ENCODE measurements around the gene QSOX1.

The QSOX1 gene

GRCh38 chr1:180249725-180250498, 95.2 kb downstream of the QSOX1 start:
- no peak overlapping the region for H3K27ac Mint-ChIP-seq

GRCh38 chr1:180250499-180250770, 95.8 kb downstream of the QSOX1 start:
- no peak overlapping the region for H3K4me3 Mint-ChIP-seq

More at GRCh38 chr1:180249725-180250498, 95.2 kb downstream of the QSOX1 start:
- H3K4me1 Mint-ChIP-seq = no peaks in the 10 kb centered on the region
- no peaks in the 10 kb centered on the region for H3K9me3 Mint-ChIP-seq
- H3K36me3 Mint-ChIP-seq = no peaks in the 10 kb centered on the region
- peaks cover 77% of the 10 kb centered on the region for H3K27me3 Mint-ChIP-seq
- no peak for ATAC-seq
- no peak overlapping the region for H3K4me3 Mint-ChIP-seq

GRCh38 chr1:180250883-180251509, 96.3 kb downstream of the QSOX1 start:
- H3K36me3 Mint-ChIP-seq = no peaks in the 10 kb centered on the region
- peaks cover 72% of the 10 kb centered on the region for H3K27me3 Mint-ChIP-seq
- no peaks in the 10 kb centered on the region for H3K4me1 Mint-ChIP-seq
- no peaks in the 10 kb centered on the region for H3K9me3 Mint-ChIP-seq
- no peak overlapping the region for H3K4me3 Mint-ChIP-seq
- no peak overlapping the region for H3K27ac Mint-ChIP-seq
- ATAC-seq = no peak

More at GRCh38 chr1:180250499-180250770, 95.8 kb downstream of the QSOX1 start:
- Mint-ChIP-seq H3K36me3 (no peaks in the 10 kb centered on the region), H3K27ac (no peak overlapping the region), H3K27me3 (peaks cover 72% of the 10 kb centered on the region), H3K9me3 (no peaks in the 10 kb centered on the region), H3K4me1 (no peaks in the 10 kb centered on the region)
- ATAC-seq = no peak

DNA sequence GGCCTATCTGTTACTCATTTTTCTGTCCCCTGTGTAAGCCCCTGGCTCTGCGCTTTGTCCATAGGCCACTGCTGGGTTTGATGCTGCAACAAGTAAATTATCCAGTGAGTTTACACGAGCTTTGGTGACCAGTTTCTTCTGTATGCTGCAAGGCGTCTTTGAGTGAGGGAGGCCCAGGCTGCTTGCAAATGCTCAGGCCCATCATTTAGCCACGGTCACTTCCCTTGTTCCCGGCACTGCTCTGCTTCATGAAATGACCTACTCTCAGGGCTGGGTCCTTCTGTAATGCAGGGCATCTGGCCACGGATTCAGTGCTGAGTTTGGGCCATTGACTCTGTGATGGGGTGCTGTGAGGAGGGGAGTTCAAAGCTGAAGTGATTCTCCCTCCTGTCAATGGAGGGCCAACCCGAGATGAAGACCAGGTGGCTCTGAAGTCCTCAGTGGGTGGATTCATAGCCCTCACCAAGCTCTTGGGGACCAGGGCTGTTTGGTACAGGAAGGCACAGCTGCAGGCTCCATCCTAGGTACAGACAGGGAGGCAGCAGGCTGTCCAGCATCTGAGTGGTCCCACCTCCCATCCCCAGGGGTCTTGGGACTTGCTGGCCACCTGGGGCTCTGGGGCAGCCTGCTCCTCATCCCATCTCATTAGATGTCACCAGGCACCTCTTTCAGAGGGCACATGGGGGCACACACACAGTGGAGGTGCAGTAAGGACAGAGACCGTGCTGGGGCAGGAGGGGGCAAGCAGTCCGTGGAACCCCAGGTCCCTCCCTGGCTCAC, 97.0 kb downstream of the QSOX1 start:
- H3K9me3 Mint-ChIP-seq = no peaks in the 10 kb centered on the region
- H3K36me3 Mint-ChIP-seq = no peaks in the 10 kb centered on the region
- no peak overlapping the region for H3K27ac Mint-ChIP-seq
- H3K4me1 Mint-ChIP-seq = no peaks in the 10 kb centered on the region
- no peak overlapping the region for H3K4me3 Mint-ChIP-seq
- peaks cover 72% of the 10 kb centered on the region for H3K27me3 Mint-ChIP-seq
- ATAC-seq = no peak

DNA sequence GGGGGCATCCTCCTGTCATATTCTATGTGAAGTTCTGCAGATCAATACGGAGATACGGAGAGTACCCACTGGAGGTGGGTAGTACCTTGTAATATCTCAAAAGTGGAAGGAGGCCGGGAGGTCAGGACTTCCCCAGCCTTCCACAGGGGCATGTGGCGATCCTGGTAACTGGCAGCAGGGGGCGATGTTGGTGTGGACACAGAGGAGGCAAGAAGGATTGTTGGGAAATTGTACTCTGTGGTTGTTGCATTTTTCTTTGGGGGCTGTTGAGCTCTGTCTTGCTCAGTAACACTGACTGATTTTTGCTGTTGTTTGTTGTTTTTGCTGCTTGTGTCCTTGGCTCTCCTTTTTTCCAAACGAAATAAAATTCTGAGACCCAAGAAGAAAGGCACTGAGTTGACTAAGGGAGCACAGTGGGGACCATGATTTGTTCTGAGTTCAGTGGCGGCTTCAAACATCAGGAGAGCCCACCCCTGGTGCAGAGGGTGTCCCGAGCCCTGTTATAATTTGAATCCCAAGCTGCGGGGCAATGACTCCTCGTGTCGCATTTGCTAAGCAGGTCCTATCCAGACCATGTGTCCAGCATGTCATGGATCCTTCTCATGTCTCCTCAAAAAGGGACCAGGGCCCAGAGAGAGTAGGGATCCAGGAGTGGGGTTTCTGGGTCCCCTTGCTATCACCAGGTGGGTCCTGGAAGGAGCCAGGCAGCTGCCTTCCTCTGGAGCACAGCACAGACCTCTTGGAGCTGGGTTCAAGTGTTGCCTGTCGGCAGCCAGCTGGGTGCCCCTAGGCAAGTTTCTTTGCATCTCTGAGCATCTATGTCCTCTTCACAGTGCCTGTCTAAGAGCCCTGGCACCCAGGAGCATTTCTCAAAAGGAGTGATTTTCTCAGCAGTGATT, 98.2 kb downstream of the QSOX1 start:
- Mint-ChIP-seq H3K36me3 (no peaks in the 10 kb centered on the region), H3K27ac (no peak overlapping the region), H3K27me3 (peaks cover 77% of the 10 kb centered on the region), H3K9me3 (no peaks in the 10 kb centered on the region), H3K4me1 (no peaks in the 10 kb centered on the region), H3K4me3 (no peak overlapping the region)
- no peak for ATAC-seq

Data from stimulated activated memory B cell treated with anti-CD40 and anti-IgM and Interleukin-4, amounts not matched to agents 10 μg/mL and 1 μg/mL and 100 μg/mL, for 72 hours (primary cell).